Karpas-422 (cell line): ENCODE measurements around the gene ZBTB7C. TPM values are rescaled to one million over a fixed set of nuclear protein-coding genes. Genes with fewer than 3 reads are reported as not detected.

ENCODE experiments used
- DNase-seq: peaks from one replicate; pipeline ENCODE4 v3.0.0-alpha.2; 2015
- H2AFZ ChIP-seq: fragments of 200-600 bp; sonication (generic); 2 replicates; pipeline ENCODE4 v1.6.1; 2014; ENCODE audit warnings: antibody characterized with exemption, low read length, mixed read lengths
- H3K27ac ChIP-seq: fragments of 200-600 bp; sonication (generic); 2 replicates; pipeline ENCODE4 v1.5.1; 2014; ENCODE audit warnings: mild to moderate bottlenecking, low read length, moderate library complexity
- H3K27me3 ChIP-seq: fragments of 200-600 bp; sonication (generic); 2 replicates; pipeline ENCODE4 v1.6.1; 2014; ENCODE audit warnings: low read length, mixed read lengths
- H3K36me3 ChIP-seq: fragments of 200-600 bp; sonication (generic); 2 replicates; pipeline ENCODE4 v1.6.1; 2014; ENCODE audit warnings: low read length, mixed read lengths; ENCODE audit not compliant: insufficient read depth
- H3K4me1 ChIP-seq: fragments of 200-600 bp; sonication (generic); 2 replicates; pipeline ENCODE4 v1.6.1; 2014; ENCODE audit warnings: mild to moderate bottlenecking, low read length, mixed read lengths
- H3K4me2 ChIP-seq: fragments of 200-600 bp; sonication (generic); 2 replicates; pipeline ENCODE4 v1.6.1; 2014; ENCODE audit warnings: low read length, low read depth, mild to moderate bottlenecking; ENCODE audit not compliant: poor library complexity, severe bottlenecking
- H3K4me3 ChIP-seq: fragments of 200-600 bp; sonication (generic); 2 replicates; pipeline ENCODE4 v1.5.1; 2014; ENCODE audit warnings: mild to moderate bottlenecking, antibody characterized with exemption, low read length, mixed read lengths
- H3K79me2 ChIP-seq: fragments of 200-600 bp; sonication (generic); 2 replicates; pipeline ENCODE4 v1.6.1; 2014; ENCODE audit warnings: mild to moderate bottlenecking, low read length, mixed read lengths
- H3K9ac ChIP-seq: fragments of 200-600 bp; sonication (generic); 2 replicates; pipeline ENCODE4 v1.6.0; 2014; ENCODE audit warnings: low read length
- H3K9me2 ChIP-seq: fragments of 200-600 bp; sonication (generic), shearing (Covaris generic); replicated peaks from 2 replicates; pipeline ENCODE4 v1.6.0; 2014; ENCODE audit warnings: mild to moderate bottlenecking, low read length, moderate library complexity; ENCODE audit not compliant: insufficient read depth
- H3K9me3 ChIP-seq: fragments of 300-700, 200-600 bp; sonication (generic); 2 replicates; pipeline ENCODE4 v1.6.1; 2014; ENCODE audit warnings: low read length, mixed read lengths
- H4K20me1 ChIP-seq: fragments of 200-600 bp; sonication (generic); 2 replicates; pipeline ENCODE4 v1.6.1; 2014; ENCODE audit warnings: mild to moderate bottlenecking, antibody characterized with exemption, low read length, low read depth; ENCODE audit not compliant: insufficient read depth
- total RNA-seq: library from RNA; depleted of rRNA; stranded (reverse); fragments of >200 nt; shearing (Covaris generic); gene quantifications from 2 replicates; pipeline ENCODE4 v1.2.3, GENCODE V29; 2014; ENCODE audit warnings: low replicate concordance

ZBTB7C gene
- total RNA-seq, 1 experiment from 2014 or later: not detected

GRCh38 chr18:48392268-48392667 is 16.9 kb downstream of the ZBTB7C start:
- Histone ChIP-seq H4K20me1 (no peaks in the 10 kb centered on the region), H3K9me2 (no peaks in the 10 kb centered on the region)
- no peak for DNase-seq

GRCh38 chr18:48391868-48392267 is 17.3 kb downstream of the ZBTB7C start:
- no peaks in the 10 kb centered on the region for H4K20me1 ChIP-seq
- no peaks in the 10 kb centered on the region for H3K4me1 ChIP-seq
- no peak overlapping the region for H3K27ac ChIP-seq
- DNase-seq: no peak
- H3K36me3 ChIP-seq: no peaks in the 10 kb centered on the region
- H3K9me3 ChIP-seq: no peaks in the 10 kb centered on the region
- no peak overlapping the region for H3K4me3 ChIP-seq
- no peaks in the 10 kb centered on the region for H3K79me2 ChIP-seq
- H2AFZ ChIP-seq: no peak overlapping the region
- H3K27me3 ChIP-seq: no peaks in the 10 kb centered on the region
- no peak overlapping the region for H3K4me2 ChIP-seq
- no peak overlapping the region for H3K9ac ChIP-seq
- H3K9me2 ChIP-seq: no peaks in the 10 kb centered on the region

More at GRCh38 chr18:48392268-48392667, 16.9 kb downstream of the ZBTB7C start:
- no peaks in the 10 kb centered on the region for H3K27me3 ChIP-seq
- H2AFZ ChIP-seq: no peak overlapping the region
- no peak overlapping the region for H3K27ac ChIP-seq
- no peaks in the 10 kb centered on the region for H3K9me3 ChIP-seq
- no peak overlapping the region for H3K4me2 ChIP-seq
- H3K9ac ChIP-seq: no peak overlapping the region
- no peaks in the 10 kb centered on the region for H3K79me2 ChIP-seq
- H3K4me1 ChIP-seq: no peaks in the 10 kb centered on the region
- no peak overlapping the region for H3K4me3 ChIP-seq
- no peaks in the 10 kb centered on the region for H3K36me3 ChIP-seq

GRCh38 chr18:48390641-48391040 is 18.5 kb downstream of the ZBTB7C start:
- Histone ChIP-seq H3K4me3 (no peak overlapping the region), H3K4me2 (no peak overlapping the region), H3K4me1 (no peaks in the 10 kb centered on the region), H3K79me2 (no peaks in the 10 kb centered on the region), H3K9ac (no peak overlapping the region), H3K36me3 (no peaks in the 10 kb centered on the region), H3K9me3 (no peaks in the 10 kb centered on the region), H2AFZ (no peak overlapping the region), H3K27ac (no peak overlapping the region), H3K27me3 (no peaks in the 10 kb centered on the region), H3K9me2 (no peaks in the 10 kb centered on the region), H4K20me1 (no peaks in the 10 kb centered on the region)
- no peak for DNase-seq

GRCh38 chr18:48388478-48388877 is 20.7 kb downstream of the ZBTB7C start:
- Histone ChIP-seq H3K9me2 (no peaks in the 10 kb centered on the region), H3K9ac (no peak overlapping the region), H3K36me3 (no peaks in the 10 kb centered on the region), H3K27me3 (no peaks in the 10 kb centered on the region), H3K27ac (no peak overlapping the region), H4K20me1 (no peaks in the 10 kb centered on the region), H3K9me3 (no peaks in the 10 kb centered on the region), H3K4me2 (no peak overlapping the region), H3K79me2 (no peaks in the 10 kb centered on the region), H3K4me3 (no peak overlapping the region), H2AFZ (no peak overlapping the region), H3K4me1 (no peaks in the 10 kb centered on the region)
- no peak for DNase-seq

GRCh38 chr18:48387300-48387699 is 21.9 kb downstream of the ZBTB7C start:
- Histone ChIP-seq H3K4me3 (no peak overlapping the region), H2AFZ (no peak overlapping the region), H3K4me2 (no peak overlapping the region), H3K4me1 (no peaks in the 10 kb centered on the region), H3K27me3 (no peaks in the 10 kb centered on the region), H3K9me2 (no peaks in the 10 kb centered on the region), H4K20me1 (no peaks in the 10 kb centered on the region), H3K9ac (no peak overlapping the region), H3K36me3 (no peaks in the 10 kb centered on the region), H3K9me3 (no peaks in the 10 kb centered on the region), H3K79me2 (no peaks in the 10 kb centered on the region), H3K27ac (no peak overlapping the region)
- no peak for DNase-seq

- DNase-seq: no peak
- H3K4me1 ChIP-seq: no peaks in the 10 kb centered on the region
- no peaks in the 10 kb centered on the region for H3K9me3 ChIP-seq
Measured at GRCh38 chr18:48385596-48385995, 23.6 kb downstream of the ZBTB7C start.

GRCh38 chr18:48376934-48377333 is 32.2 kb downstream of the ZBTB7C start:
- no peak overlapping the region for H3K9ac ChIP-seq
- no peak overlapping the region for H2AFZ ChIP-seq
- no peaks in the 10 kb centered on the region for H3K79me2 ChIP-seq
- no peaks in the 10 kb centered on the region for H3K27me3 ChIP-seq
- H3K4me3 ChIP-seq: no peak overlapping the region
- no peaks in the 10 kb centered on the region for H3K9me3 ChIP-seq
- H3K36me3 ChIP-seq: no peaks in the 10 kb centered on the region
- H3K27ac ChIP-seq: no peak overlapping the region
- H3K4me2 ChIP-seq: no peak overlapping the region
- no peak for DNase-seq
- no peaks in the 10 kb centered on the region for H3K9me2 ChIP-seq
- H4K20me1 ChIP-seq: 0 out of 2 replicates have a peak, but pooled peaks cover 3% of the 10 kb centered on the region
- no peaks in the 10 kb centered on the region for H3K4me1 ChIP-seq

More at GRCh38 chr18:48385596-48385995, 23.6 kb downstream of the ZBTB7C start:
- Histone ChIP-seq H3K36me3 (no peaks in the 10 kb centered on the region), H4K20me1 (0 out of 2 replicates have a peak, but pooled peaks cover 3% of the 10 kb centered on the region), H3K27me3 (no peaks in the 10 kb centered on the region), H3K9me2 (no peaks in the 10 kb centered on the region), H3K9ac (no peak overlapping the region), H3K79me2 (no peaks in the 10 kb centered on the region), H3K4me3 (no peak overlapping the region), H2AFZ (no peak overlapping the region), H3K4me2 (no peak overlapping the region), H3K27ac (no peak overlapping the region)

- Histone ChIP-seq H3K4me2 (no peak overlapping the region), H3K4me3 (no peak overlapping the region), H3K9me2 (no peaks in the 10 kb centered on the region), H3K4me1 (no peaks in the 10 kb centered on the region), H3K27me3 (no peaks in the 10 kb centered on the region), H3K79me2 (no peaks in the 10 kb centered on the region), H3K27ac (no peak overlapping the region), H3K9me3 (no peaks in the 10 kb centered on the region), H3K9ac (no peak overlapping the region), H2AFZ (no peak overlapping the region), H4K20me1 (no peaks in the 10 kb centered on the region), H3K36me3 (no peaks in the 10 kb centered on the region)
- no peak for DNase-seq
Measured at GRCh38 chr18:48376406-48376805, 32.8 kb downstream of the ZBTB7C start.
